Prostate gland (tissue), 2 donors: ENCODE results near the gene ITGA3.

ENCODE experiments used
- CTCF ChIP-seq, 4 experiments: fragments of 200-600 bp in 2 of 4; fragments of 450-650 bp in 2 of 4; sonication (generic) in 2 of 4; IDR thresholded peaks; 1 replicate in 3 of 4; 2 replicates in 1 of 4; pipeline ENCODE4 v1.5.1; 2016 to 2019; ENCODE audit warnings: antibody characterized with exemption in 4 of 4, mild to moderate bottlenecking in 2 of 4, moderate library complexity in 2 of 4
- POLR2AphosphoS5 ChIP-seq: sonication (generic); formaldehyde crosslinking; IDR thresholded peaks from one replicate; pipeline ENCODE4 v1.6.1; 2017; ENCODE audit warnings: antibody characterized with exemption

GRCh38 chr17:50076591-50077235 is 20.8 kb downstream of the ITGA3 start:
- no peak for TF ChIP-seq POLR2AphosphoS5
- TF ChIP-seq CTCF (IDR thresholded peaks at IDR 0.05), result no peak
